HG03066 (cell line): ENCODE measurements around the gene VTI1A.
"Not testable (repeated sequence)": the region's sequence is repeated elsewhere in the genome, so short reads cannot be mapped to it uniquely, and the experiment has no call there.

Experiments
- ATAC-seq: cut with Tn5 transposase; IDR thresholded peaks from one replicate; pipeline ENCODE4 v1.9.1; 2021; ENCODE audit warnings: low read depth; ENCODE audit not compliant: unreplicated experiment

The VTI1A gene

DNA sequence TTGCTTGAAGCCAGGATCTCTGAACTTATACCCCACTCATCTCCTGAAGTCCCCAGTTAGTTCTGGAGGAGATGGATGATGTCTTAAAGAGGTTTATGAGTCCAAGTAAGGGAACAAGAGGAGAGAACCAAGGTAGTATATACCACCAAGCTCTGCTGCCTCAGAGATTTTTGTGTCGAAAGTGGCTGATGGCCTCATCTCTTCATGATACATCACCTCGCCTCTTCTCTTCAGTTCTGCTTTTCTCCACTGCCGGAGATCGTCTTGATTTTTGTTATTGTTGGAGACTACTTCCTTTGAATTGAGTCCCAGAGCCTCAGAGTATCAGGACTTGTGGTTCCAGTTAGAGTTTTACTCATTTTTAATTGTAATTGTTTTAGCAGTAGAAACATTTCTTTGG lies 1.9 kb downstream of the VTI1A start:
- ATAC-seq, result no peak

DNA sequence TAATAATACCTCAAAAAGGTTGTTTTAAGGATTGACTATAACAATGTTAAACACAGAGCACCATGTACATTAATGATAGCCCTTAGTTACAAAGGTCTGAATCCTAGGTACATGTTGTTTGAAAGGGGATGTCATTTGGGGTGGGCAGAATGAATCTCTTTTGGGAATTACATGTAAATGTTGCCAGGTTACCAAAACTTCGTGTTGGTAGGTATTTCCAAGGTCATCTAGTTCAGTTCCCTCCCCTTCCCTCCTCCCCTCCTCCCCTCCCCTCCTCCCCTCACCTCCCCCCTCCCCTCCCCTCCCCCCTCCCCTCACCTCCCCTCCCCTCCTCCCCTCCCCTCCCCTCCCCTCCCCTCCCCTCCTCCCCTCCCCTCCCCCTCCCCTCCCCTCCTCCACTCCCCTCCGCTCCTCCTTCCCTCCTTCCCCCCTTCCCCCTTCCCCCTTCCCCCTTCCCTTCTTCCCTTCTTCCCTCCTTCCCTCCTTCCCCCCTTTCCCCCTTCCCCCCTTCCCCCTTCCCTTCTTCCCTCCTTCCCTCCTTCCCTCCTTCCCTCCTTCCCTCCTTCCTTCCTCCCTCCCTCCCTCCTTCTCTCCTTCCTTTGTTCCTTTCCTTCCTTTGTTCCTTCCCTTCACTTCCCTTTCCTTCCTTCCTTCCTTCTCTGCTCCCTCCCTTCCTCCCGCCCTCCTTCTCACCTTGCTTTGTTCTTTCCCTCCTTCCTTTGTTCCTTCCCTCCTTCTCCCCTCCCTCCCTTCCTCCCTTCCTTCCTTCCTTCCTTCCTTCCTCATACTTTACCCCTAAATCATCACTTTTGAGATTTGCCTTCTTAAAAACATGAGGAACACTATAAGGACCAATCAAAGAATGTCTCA lies 8.1 kb downstream of the VTI1A start:
- ATAC-seq, result no peak

DNA sequence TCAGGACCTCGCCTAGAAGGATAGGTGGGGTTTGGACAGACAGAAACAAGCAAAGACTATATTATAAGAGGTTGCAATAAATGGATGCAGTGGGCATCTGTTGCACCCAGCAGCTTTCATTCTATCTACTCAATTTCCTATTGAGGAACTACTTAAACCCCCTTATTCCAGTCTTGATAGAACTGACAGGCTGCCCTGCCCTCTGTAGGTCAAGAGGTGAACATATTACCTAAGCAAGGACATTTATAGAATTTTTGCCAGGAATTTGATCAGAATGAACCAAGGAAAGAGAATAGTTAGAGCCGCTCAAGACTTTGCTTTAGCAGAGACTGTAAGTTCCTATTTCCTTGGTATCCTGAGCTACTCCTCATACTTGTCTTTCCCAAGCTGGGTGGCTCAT lies 9.5 kb downstream of the VTI1A start:
- no peak for ATAC-seq

DNA sequence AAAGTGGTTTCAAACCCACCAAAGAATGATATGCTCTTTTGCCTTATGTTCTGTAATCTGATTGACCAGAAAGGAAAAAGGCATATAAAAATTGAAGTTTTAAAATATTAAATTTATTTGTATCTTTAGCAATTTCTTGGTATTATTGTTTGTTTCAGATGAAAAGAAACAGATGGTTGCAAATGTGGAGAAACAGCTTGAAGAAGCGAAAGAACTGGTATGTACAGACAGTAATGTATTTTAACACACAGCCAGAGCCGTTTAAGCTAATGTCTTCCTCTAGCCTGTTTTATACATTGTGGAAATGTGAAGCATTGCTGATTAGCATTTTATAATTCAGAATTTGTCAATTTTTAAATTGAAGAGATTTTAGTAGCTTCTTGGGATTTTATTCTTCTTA lies 13.4 kb downstream of the VTI1A start:
- no peak for ATAC-seq

DNA sequence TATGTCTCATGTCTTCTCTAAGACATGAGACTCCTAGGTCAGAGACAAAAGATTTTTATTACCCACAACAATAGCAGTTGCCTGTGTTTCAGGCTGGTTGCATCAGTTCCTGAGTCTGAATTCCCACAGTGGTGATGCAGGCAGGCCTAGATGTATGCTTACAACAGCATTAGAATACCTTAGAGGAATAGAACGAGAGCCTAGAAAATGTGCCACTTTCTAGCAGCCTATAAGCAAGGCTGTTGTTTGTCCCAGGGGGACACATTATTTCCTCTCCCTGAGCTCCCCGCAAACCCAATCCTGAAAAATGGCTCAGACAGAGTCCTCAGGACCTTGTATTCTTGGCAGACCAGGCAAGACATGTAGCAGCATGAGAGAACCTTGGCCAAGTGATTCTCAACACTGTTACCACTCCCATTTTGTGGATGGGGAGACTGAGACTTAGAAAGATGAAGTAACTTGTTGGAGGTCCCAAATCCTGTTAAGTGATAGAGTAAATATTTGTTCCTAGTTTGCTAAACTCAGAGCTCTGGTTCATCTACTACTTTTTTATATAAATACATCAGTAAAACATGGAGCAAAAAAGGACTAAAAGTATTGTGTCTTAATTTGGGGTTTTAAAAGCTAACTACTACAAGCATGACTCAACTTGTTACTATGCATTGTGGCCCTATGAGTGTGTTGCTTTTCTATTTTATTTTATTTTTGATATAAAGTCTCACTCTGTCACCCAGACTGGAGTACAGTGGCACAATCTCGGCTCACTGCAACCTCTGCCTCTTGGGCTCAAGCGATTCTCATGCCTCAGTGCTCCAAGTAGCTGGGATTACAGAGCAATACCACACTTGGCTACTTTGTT lies 14.2 kb downstream of the VTI1A start:
- ATAC-seq, result no peak

DNA sequence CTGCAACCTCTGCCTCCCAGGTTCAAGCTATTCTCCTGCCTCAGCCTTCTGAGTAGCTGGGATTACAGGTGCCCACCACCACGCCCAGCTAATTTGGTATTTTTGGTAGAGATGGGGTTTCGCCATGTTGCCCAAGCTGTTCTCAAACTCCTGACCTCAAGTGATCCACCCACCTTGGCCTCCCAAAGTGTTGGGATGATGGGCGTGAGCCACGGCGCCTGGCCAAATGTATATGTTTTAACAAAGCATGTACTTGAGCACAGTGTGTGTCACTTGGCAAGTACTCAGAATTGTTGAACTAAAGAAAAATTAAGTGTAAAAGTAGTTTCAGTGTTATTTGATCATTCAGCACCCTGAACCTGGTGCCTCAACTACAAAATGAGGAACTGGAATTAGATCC lies 17.1 kb downstream of the VTI1A start:
- ATAC-seq, result not testable (repeated sequence)

DNA sequence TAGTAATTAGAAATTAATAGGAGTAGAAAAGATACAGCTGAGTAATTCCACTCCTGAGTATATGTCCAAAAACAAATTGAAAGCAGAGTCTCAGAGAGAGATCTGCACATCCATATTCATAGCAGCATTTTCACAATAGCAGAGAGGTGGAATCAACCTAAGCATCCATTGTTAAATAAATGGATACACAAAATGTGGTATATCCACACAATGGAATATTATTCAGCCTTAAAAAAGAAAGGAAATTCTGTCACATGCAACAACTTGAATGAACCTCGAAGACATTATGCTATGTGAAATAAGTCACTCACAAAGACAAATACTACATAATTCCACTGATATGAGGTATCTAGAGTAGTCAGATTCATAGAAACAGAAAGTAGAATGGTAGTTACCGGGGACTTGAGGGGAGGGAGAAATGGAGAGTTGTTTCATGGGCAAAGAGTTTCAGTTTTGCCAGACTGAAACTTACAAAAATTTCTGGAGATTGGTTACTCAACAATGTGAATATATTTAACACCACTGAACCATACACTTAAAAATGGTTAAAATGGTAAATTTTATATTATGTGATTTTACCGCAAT lies 18.4 kb downstream of the VTI1A start:
- ATAC-seq, result no peak

DNA sequence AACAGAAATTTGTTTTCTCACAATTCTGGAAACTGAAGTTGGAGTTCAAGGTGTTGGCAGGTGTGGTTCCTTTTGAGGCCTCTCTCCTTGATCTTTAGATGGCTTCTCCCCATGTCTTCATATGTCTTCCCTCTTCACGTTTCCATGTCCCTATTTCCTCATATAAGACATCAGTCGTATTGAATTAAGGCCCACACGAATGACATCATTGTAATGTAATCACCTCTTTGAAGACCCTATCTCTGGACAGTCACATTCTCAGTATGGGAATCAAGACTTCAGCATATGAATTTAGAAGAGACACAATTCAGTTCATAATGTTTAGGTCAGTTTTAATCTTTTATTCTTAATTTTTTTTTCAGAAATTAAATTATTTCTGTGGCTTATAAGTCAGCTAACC lies 19.8 kb downstream of the VTI1A start:
- no peak for ATAC-seq

DNA sequence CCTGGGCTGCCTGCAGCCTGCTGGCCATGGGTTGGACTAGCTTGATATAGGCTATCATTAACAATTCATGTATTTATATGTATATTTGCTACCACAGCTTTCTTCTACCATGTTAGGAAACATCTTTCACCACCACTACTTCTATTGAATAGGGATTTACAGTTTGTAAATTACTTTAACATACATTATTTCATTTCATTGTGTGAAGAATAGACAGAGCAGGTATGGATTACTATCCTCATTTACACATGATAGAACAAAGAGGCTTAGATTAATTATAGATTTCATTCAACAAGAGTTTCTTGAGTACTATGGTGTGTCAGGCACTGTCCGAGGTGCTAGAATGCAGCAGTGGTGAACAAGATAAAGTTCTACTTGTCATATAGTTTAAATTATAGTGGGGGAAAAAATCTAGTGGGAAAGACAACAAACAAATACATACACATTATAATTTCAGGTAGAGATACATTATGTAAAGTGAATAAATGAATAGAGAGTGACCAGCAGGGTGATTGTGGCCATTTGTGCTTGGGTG lies 20.6 kb downstream of the VTI1A start:
- no peak for ATAC-seq

DNA sequence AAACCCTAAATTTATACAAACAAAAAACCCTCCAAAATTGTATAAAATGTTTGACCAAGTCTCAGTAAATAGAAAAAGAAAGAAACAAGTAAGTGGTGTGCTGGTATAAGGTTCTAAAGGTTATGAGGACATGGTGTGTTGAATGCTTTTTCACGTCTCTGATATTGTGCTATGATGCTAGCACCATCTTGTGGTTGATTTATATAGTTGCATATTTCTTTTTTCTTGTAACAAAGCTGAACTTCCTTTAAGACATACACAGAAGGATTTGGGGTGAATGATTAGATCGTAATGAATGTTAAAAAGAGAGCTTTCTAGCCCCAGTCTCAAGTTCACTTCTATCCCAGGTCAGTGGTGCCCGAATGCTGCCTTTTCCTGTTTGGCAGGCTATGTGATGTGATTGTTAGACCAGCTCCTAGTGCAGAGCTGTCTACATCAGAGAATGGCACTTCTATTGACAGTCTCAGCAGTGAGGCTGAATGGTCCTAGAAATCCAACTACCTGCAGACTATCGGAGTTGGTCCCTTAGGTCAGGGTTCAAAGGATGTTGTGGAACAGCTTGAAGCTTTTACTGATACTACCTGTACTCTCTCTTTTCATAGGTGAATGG lies 25.0 kb downstream of the VTI1A start:
- peak; percentile 80 for ATAC-seq

DNA sequence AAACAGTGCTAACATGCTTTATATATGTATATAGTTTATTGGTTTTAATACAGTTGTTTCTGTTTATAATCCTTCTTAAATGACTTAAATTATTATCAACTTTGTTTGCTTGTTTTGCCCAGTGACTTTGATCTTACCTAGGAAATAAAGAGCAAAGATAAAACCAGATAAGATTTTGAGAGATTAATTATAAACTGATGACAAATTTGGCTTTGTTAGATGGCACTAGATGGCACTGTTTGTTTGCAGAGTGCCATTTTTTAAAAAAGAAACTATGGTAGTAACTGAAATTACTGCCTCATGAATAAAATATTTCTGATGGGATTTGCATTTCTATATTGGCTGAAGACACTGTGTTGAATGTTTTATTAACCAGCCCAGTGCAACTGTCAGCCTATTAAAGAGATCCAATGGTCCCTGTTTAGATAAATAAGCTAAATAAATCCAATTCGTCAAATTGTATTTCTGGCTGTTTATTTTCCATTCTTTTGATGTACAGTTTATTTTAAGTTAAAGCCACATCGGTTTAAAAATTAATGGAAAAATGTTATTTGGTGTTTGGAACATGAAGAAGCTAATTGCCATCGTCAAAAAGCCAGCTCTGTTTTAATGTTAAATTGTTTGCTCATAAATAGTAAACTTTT lies 28.7 kb downstream of the VTI1A start:
- ATAC-seq, result no peak

DNA sequence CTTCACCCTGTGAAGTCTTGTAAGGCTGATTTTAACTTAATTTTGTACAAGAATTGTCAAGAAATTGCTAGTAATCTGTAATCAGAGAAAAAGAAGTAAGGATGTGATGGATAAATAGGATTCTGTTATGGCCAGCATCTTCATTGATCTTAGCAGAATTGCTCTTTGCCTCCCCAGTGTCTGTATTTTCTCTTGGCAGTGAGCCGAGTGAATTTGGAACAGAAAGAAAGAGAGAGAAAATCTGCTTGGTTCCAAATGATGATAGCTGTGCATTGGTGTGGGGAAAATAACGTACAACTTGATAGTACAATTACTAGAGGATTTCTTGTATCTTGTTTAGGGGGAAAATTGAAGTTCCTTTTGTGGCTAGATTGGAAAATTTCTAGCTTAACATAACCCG lies 34.6 kb downstream of the VTI1A start:
- no peak for ATAC-seq

DNA sequence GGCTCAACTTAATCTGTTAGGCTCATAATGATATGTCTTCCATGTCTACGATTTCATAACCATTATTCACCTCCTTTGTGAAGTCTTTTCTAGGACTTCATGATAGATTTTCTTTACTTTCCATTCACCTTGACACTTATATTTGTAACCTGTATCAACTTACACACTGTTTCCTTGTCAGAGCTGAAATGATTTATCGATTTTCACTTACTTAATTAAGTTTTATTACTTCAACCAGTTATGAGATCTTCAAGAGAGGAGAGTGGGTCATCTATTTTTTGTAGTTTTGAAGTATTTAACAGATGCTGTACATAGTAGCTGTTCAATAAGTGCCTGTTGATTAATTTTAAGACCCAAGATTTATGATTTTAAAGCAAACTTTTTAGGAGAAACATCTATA lies 37.4 kb downstream of the VTI1A start:
- ATAC-seq, result no peak

DNA sequence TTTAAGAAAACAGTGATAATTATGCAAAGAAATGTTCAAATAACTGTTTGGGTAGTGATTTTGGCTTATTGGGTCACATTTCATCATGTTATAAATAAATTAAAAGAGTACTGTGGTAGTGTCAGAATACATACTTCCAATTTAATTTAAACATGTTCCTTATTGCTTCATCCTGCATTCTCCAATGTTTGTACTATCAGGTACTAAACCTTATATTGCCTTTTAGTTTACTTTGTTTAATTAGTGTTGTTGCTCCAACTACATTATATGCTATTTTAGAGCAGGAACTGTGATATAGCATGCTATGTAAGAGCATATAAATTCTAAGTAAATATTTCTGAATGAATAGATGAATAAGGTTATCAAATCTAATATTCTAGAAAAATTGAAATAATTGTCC lies 40.9 kb downstream of the VTI1A start:
- no peak for ATAC-seq

DNA sequence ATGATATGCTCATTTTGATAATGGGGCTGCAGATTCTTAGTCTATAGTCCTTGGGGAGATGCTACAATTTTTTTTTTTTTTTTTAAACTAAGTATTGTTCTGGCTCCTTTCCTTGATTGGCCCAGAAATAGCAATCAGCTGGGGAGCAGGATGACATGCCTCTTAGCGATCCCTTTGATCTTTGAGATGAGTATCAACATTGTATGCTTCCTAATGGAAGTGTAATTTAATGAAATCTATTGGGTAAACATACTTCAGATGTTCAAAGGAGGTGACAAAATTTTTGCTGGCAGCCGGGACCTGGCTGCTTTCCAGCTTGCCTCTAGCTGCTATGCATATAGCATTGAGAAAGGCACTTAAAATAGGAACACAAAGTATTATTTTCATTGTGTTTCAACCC lies 43.5 kb downstream of the VTI1A start:
- ATAC-seq, result no peak

DNA sequence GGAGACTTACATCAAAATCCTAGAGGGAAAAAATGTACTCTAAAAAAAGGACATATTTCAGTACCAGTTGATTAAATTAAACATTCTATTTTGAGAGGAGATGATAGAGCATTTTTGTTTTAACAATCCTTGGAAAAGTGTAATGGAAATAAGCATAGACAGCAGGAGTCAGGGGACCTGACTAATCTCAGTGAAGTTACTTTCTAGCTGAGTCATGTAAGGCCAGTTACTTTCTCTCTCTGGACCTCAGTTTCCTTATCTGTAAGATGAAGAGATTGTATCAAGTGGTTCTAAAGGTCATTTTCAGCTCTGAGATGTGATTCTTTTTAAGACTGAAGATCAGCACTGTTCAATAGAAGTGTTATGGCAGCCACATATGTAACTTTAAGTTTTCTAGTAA lies 44.1 kb downstream of the VTI1A start:
- no peak for ATAC-seq

DNA sequence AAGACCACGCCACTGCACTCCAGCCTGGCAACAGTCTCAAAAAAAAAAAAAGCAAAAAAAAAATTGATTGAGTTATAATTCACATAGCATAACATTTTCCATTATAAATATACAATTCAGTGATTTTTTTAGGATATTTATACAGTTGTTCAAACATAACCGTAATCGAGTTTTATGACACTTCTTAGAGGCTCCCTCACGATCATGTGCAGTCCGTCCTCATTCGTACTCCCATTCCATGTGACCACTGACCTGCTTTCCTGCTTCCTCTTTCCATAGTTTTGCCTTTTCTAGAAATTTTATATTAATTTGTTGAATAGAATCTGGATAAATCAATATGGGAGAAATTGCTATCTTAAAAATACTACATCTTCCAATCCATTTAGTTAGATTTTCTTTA lies 45.7 kb downstream of the VTI1A start:
- no peak for ATAC-seq

DNA sequence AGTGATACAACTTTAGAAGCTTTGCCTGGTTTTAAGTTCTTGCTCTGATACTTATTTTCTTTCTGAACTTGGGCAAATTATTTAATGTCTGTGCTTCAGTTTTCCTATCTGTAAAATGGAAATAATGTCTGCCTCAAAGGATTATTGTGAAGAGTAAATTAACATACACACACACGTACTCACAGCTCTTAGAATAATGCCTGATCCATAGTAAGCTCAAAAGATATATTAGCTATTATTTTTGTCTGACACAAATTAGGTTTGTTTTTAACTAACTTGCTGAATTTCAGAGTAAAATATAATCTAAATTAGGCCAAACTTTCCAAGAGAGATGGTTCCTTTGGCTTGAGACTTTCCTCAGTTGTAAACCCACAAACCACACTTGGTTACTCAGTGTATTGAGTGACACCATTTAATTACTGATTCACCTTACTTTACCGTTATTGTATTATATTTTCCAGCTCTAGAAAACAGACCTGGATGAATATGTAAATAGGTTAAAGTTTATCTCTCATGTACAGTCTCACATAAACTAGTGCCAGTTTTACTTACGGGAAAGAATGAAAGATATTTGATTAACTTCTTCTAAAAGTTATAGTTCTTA lies 50.4 kb downstream of the VTI1A start:
- no peak for ATAC-seq

DNA sequence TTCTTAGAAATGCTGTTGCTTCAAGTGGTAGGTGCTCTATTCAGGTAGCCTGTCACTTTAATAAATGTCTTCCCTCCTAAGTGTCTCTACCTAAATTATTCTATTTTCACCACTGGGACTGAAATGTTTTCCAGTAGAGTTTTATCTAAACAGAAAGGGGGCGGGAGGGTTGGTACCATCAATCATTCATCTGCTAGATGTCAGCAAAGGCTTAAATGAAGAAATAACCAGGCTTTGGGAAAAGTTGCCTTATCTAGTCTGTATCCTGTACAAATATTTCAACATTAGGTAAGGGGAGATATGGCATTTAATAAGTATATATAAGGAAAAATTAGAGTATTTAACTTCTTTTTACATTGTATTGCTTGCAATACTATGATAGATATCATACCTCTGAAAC lies 51.8 kb downstream of the VTI1A start:
- no peak for ATAC-seq

DNA sequence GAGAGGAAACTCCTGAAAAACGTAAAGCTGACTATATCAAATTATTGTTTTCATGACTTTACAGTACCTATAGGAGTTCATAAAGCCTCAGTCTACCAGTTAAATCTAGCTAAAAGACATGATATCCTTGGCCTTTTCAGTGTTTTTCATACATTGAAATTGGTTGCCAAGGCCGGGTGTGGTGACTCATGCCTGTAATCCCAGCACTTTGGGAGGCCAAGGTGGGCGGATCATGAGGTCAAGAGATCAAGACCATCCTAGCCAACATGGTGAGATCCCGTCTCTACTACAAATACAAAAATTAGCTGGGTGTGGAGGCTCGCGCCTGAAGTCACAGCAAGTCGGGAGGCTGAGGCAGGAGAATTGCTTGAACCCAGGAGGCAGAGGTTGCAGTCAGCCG lies 53.0 kb downstream of the VTI1A start:
- ATAC-seq, result not testable (repeated sequence)
